ENCODE measurements around the gene RMRP. TPM values are rescaled to one million over a fixed set of nuclear protein-coding genes. Genes with fewer than 3 reads are reported as not detected.
A peak's percentile ranks its signal among the peaks of the same experiment; 100 is the strongest.

RMRP gene
- total and polyA plus RNA-seq, 2 experiments from 2014 or later = 20,944 TPM; not detected in 1

DNA sequence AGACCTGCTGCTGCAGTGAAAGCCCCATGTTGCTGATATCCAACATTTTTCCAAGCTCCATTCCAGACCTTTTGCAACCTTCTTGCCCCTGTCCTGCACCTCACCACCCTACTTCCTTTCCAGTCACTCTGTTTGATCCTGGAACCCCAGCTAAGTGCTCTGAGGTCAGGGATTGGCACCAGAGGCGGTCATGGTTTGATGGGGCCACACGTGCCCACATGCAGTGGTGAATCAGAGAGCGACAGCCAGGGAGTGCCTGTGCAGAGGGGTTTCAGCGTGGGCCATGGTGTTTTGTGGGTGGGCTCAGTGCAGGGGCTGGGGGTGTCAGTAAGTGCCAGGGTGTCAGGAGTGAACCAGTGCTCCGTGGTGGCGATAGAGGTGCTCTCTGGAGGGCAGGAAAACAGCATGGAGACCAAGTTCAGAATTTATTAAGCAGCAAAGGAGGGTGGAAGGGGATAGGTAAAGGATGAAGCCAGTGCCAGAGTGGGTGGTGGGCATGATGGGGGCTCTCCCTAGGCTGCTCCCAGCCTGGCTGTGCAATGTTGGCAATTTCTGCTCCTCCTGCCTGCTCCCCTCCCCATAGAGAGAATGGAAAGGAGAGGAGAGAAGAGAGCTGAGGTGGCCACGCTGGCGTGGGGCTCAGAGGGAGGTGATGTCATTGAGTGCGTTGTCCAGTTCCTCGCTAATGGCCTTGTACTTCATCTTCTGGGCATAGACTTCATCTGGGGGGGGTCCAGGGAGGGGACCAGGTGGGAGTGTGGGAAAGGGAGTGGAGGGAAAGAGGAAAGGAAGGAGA is 24.9 kb upstream of the RMRP start:
- H2AFZ ChIP-seq = no peak overlapping the region
- H3K9me3 ChIP-seq (ENCODE audit: low read depth) = no peaks in the 10 kb centered on the region
- peak overlapping the region; percentile 32; the same call in 1 of the 2 replicates for H3K27ac ChIP-seq
- no peaks in the 10 kb centered on the region for H3K9me2 ChIP-seq (ENCODE audit: insufficient read depth)
- 91 to 92% methylated on average over 10 of the region's 10 CpGs for WGBS, 2 experiments (ENCODE audit: low coverage in 1 of 2, low lambda C conversion rate in 2 of 2, missing lambda C conversion rate in 2 of 2)
- 0 out of 2 replicates have a peak overlapping the region, but pooled peaks have one; percentile 13 for H3K9ac ChIP-seq
- in situ Hi-C loops (cut with MboI) = no loop called here
- H3F3A ChIP-seq (ENCODE audit: insufficient read depth) = peaks cover 94% of the 10 kb centered on the region
- peaks cover 30% of the 10 kb centered on the region for H3K4me1 ChIP-seq (ENCODE audit: insufficient read depth)
- no peak overlapping the region for H3K4me2 ChIP-seq (ENCODE audit: unreplicated experiment)
- no peaks in the 10 kb centered on the region for H3K27me3 ChIP-seq (replicated peaks; ENCODE audit: insufficient read depth)
- H4K20me1 ChIP-seq (ENCODE audit: insufficient read depth) = peaks cover 47% of the 10 kb centered on the region
- H3K79me2 ChIP-seq (ENCODE audit: insufficient read depth) = peaks cover 42% of the 10 kb centered on the region
- TF ChIP-seq EZH2 (IDR thresholded peaks at IDR 0.05; ENCODE audit: insufficient read depth, poor library complexity, severe bottlenecking) (no peak), EZH2phosphoT487 (IDR thresholded peaks at IDR 0.05; ENCODE audit: insufficient read depth, low read depth) (no peak)
- DNase-seq = no peak
- peaks cover 47% of the 10 kb centered on the region for H3K36me3 ChIP-seq (ENCODE audit: low read depth)
- H3K4me3 ChIP-seq = no peak overlapping the region

DNA sequence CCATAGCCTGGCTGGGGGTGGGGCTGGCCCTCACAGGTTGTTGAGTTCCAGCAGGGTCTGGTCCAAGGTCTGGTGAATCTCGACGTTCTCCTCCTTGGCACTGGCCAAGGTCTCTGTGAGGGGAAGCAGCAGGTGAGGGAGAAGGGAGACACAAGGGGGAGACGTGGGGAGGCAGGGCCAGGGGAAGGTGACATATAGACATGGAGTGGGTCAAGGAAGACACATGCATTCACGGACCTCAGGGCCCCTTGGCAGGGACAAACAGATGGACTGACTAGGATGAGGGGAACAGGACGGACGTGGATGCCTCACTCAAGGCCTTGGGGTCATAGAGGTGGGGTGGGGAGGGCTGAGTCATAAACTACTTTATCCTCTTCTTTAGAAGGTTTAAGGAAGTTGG is 24.2 kb upstream of the RMRP start:
- Histone ChIP-seq H3K79me2 (ENCODE audit: insufficient read depth) (peaks cover 35% of the 10 kb centered on the region), H3K4me1 (ENCODE audit: insufficient read depth) (peaks cover 24% of the 10 kb centered on the region), H3F3A (ENCODE audit: insufficient read depth) (peaks cover 93% of the 10 kb centered on the region), H3K36me3 (ENCODE audit: low read depth) (peaks cover 45% of the 10 kb centered on the region), H3K4me3 (no peak overlapping the region), H4K20me1 (ENCODE audit: insufficient read depth) (peaks cover 40% of the 10 kb centered on the region), H3K4me2 (ENCODE audit: unreplicated experiment) (no peak overlapping the region), H2AFZ (no peak overlapping the region), H3K27ac (peak overlapping the region; percentile 28), H3K9me3 (ENCODE audit: low read depth) (no peaks in the 10 kb centered on the region), H3K27me3 (replicated peaks; ENCODE audit: insufficient read depth) (no peaks in the 10 kb centered on the region), H3K9ac (no peak overlapping the region), H3K9me2 (ENCODE audit: insufficient read depth) (no peaks in the 10 kb centered on the region)
- no peak for DNase-seq
- in situ Hi-C loops (cut with MboI) = no loop called here
- 69 to 72% methylated on average over 6 of the region's 6 CpGs for WGBS, 2 experiments (ENCODE audit: low coverage in 1 of 2, low lambda C conversion rate in 2 of 2, missing lambda C conversion rate in 2 of 2)
- no peak for TF ChIP-seq EZH2phosphoT487 (IDR thresholded peaks at IDR 0.05; ENCODE audit: insufficient read depth, low read depth)
- TF ChIP-seq EZH2 (IDR thresholded peaks at IDR 0.05; ENCODE audit: insufficient read depth, poor library complexity, severe bottlenecking) = no peak

GRCh38 chr9:35681341-35682002 is 23.7 kb upstream of the RMRP start:
- Histone ChIP-seq H3K36me3 (ENCODE audit: low read depth) (peaks cover 39% of the 10 kb centered on the region), H3K9me2 (ENCODE audit: insufficient read depth) (no peaks in the 10 kb centered on the region), H3K4me1 (ENCODE audit: insufficient read depth) (peaks cover 18% of the 10 kb centered on the region), H3K79me2 (ENCODE audit: insufficient read depth) (peaks cover 29% of the 10 kb centered on the region), H3K9ac (no peak overlapping the region), H3K4me3 (no peak overlapping the region), H3K4me2 (ENCODE audit: unreplicated experiment) (no peak overlapping the region), H3K27me3 (replicated peaks; ENCODE audit: insufficient read depth) (no peaks in the 10 kb centered on the region), H4K20me1 (ENCODE audit: insufficient read depth) (peaks cover 35% of the 10 kb centered on the region), H3F3A (ENCODE audit: insufficient read depth) (peaks cover 87% of the 10 kb centered on the region), H3K9me3 (ENCODE audit: low read depth) (no peaks in the 10 kb centered on the region), H3K27ac (peak overlapping the region; percentile 28), H2AFZ (no peak overlapping the region)
- WGBS, 2 experiments (ENCODE audit: low coverage in 1 of 2, low lambda C conversion rate in 2 of 2, missing lambda C conversion rate in 2 of 2) = 40 to 42% methylated on average over 3 of the region's 3 CpGs
- in situ Hi-C loops (cut with MboI) = no loop called here
- DNase-seq = peak; percentile 43
- no peak for TF ChIP-seq EZH2 (IDR thresholded peaks at IDR 0.05; ENCODE audit: insufficient read depth, poor library complexity, severe bottlenecking)

DNA sequence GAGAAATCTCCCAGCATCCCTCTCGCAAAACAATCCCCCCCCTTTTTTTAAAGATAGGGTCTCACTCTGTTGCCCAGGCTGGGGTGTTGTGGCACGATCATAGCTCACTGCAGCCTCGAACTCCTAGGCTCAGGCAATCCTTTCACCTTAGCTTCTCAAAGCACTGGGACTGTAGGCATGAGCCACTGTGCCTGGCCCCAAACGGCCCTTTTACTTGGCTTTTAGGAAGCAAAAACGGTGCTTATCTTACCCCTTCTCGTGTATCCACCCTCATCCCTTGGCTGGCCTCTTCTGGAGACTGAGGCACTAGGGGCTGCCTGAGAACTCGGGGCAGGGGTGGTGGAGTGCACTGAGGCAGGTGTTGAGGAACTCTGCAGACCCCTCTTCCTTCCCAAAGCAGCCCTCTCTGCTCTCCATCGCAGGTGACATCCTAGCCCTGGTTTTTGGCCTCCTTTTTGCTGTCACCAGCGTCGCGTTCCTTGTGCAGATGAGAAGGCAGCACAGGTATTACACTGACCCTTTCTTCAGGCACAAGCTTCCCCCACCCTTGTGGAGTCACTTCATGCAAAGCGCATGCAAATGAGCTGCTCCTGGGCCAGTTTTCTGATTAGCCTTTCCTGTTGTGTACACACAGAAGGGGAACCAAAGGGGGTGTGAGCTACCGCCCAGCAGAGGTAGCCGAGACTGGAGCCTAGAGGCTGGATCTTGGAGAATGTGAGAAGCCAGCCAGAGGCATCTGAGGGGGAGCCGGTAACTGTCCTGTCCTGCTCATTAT is 22.7 kb upstream of the RMRP start:
- Histone ChIP-seq H3K79me2 (ENCODE audit: insufficient read depth) (peaks cover 20% of the 10 kb centered on the region), H2AFZ (no peak overlapping the region), H3K9me2 (ENCODE audit: insufficient read depth) (no peaks in the 10 kb centered on the region), H3K27ac (peak overlapping the region; percentile 28), H4K20me1 (ENCODE audit: insufficient read depth) (peaks cover 27% of the 10 kb centered on the region; the same call in 1 of the 2 replicates), H3K9ac (no peak overlapping the region), H3K36me3 (ENCODE audit: low read depth) (peaks cover 31% of the 10 kb centered on the region), H3K4me1 (ENCODE audit: insufficient read depth) (peaks cover 8% of the 10 kb centered on the region), H3K4me2 (ENCODE audit: unreplicated experiment) (no peak overlapping the region), H3F3A (ENCODE audit: insufficient read depth) (peaks cover 78% of the 10 kb centered on the region), H3K27me3 (replicated peaks; ENCODE audit: insufficient read depth) (no peaks in the 10 kb centered on the region), H3K9me3 (ENCODE audit: low read depth) (no peaks in the 10 kb centered on the region), H3K4me3 (no peak overlapping the region)
- DNase-seq = peak; percentile 62
- no peak for TF ChIP-seq EZH2phosphoT487 (IDR thresholded peaks at IDR 0.05; ENCODE audit: insufficient read depth, low read depth)
- no peak for TF ChIP-seq EZH2 (IDR thresholded peaks at IDR 0.05; ENCODE audit: insufficient read depth, poor library complexity, severe bottlenecking)
- in situ Hi-C loops (cut with MboI) = no loop called here
- WGBS, 2 experiments (ENCODE audit: low coverage in 1 of 2, low lambda C conversion rate in 2 of 2, missing lambda C conversion rate in 2 of 2) = 51 to 55% methylated on average over 15 of the region's 15 CpGs

Measured in GM23248 (cell line).